H1 (cell line): ENCODE data around the gene ZNF407.

ENCODE experiments used
- CEBPB ChIP-seq: IDR thresholded peaks from 2 replicates; pipeline ENCODE4 v1.6.1; 2012; ENCODE audit warnings: low read depth, low read length
- POLR2A ChIP-seq, 2 experiments: IDR thresholded peaks; 1 replicate in 1 of 2; 2 replicates in 1 of 2; pipeline ENCODE4 v1.6.1; 2011; ENCODE audit warnings: low read depth in 2 of 2, low read length in 2 of 2, mild to moderate bottlenecking in 2 of 2; ENCODE audit errors: control extremely low read depth in 1 of 2
- POLR2AphosphoS5 ChIP-seq: IDR thresholded peaks from 2 replicates; pipeline ENCODE4 v1.6.1; 2011; ENCODE audit warnings: low read depth, low read length
- SIN3A ChIP-seq, 2 experiments: IDR thresholded peaks in 1 of 2; conservative IDR thresholded peaks in 1 of 2; 2 replicates each; pipeline ENCODE4 v1.6.1; 2011 to 2012; ENCODE audit warnings: low read length in 2 of 2, improper control_type of control experiment in 1 of 2, low read depth in 1 of 2, mild to moderate bottlenecking in 1 of 2
- TF ChIP-seq, protein P1 (sequence below): IDR thresholded peaks from 2 replicates; pipeline ENCODE4 v1.6.1; 2012; ENCODE audit warnings: low read length, inconsistent platforms
- TF ChIP-seq, protein P2 (sequence below), 3 experiments: IDR thresholded peaks; 1 replicate in 2 of 3; 2 replicates in 1 of 3; pipeline versions ENCODE4 v1.5.1 to v1.6.1; 2011; ENCODE audit warnings: low read length in 3 of 3, mild to moderate bottlenecking in 3 of 3, inconsistent platforms in 2 of 3, low read depth in 1 of 3, moderate library complexity in 1 of 3; ENCODE audit not compliant: insufficient read depth in 1 of 3; ENCODE audit errors: control extremely low read depth in 1 of 3
- TF ChIP-seq, protein P3 (sequence below): IDR thresholded peaks from 2 replicates; pipeline ENCODE4 v1.6.1; 2012; ENCODE audit warnings: inconsistent platforms

DNA sequence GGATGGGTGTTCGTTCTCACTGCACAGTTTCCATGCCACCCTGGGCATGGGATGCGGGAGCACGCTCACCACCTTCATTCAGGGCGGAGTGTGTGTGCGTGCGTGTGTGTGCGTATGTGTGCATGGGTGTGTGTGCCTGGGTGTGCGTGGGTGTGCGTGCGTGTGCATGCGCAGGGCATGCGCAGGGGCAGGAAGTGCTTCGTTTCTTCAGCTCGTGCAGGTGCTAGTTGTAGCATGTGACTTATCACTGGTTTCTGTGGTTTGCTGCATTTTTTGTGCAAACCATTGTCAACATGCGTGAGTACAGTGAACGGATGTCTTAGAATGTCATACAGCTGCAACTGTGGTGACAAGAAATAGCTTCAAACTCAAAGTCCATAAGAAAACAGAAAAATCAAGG lies 431.8 kb downstream of the ZNF407 start:
- TF ChIP-seq, protein P1, sequence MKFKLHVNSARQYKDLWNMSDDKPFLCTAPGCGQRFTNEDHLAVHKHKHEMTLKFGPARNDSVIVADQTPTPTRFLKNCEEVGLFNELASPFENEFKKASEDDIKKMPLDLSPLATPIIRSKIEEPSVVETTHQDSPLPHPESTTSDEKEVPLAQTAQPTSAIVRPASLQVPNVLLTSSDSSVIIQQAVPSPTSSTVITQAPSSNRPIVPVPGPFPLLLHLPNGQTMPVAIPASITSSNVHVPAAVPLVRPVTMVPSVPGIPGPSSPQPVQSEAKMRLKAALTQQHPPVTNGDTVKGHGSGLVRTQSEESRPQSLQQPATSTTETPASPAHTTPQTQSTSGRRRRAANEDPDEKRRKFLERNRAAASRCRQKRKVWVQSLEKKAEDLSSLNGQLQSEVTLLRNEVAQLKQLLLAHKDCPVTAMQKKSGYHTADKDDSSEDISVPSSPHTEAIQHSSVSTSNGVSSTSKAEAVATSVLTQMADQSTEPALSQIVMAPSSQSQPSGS: no peak
- no peak for TF ChIP-seq POLR2A (IDR thresholded peaks at IDR 0.05; ENCODE audit: control extremely low read depth in 1 of 2, low read depth in 2 of 2, low read length in 2 of 2)
- no peak for TF ChIP-seq POLR2AphosphoS5
- TF ChIP-seq, protein P2, sequence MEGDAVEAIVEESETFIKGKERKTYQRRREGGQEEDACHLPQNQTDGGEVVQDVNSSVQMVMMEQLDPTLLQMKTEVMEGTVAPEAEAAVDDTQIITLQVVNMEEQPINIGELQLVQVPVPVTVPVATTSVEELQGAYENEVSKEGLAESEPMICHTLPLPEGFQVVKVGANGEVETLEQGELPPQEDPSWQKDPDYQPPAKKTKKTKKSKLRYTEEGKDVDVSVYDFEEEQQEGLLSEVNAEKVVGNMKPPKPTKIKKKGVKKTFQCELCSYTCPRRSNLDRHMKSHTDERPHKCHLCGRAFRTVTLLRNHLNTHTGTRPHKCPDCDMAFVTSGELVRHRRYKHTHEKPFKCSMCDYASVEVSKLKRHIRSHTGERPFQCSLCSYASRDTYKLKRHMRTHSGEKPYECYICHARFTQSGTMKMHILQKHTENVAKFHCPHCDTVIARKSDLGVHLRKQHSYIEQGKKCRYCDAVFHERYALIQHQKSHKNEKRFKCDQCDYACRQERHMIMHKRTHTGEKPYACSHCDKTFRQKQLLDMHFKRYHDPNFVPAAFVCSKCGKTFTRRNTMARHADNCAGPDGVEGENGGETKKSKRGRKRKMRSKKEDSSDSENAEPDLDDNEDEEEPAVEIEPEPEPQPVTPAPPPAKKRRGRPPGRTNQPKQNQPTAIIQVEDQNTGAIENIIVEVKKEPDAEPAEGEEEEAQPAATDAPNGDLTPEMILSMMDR (IDR thresholded peaks at IDR 0.05; ENCODE audit: control extremely low read depth in 1 of 3, insufficient read depth in 1 of 3, low read depth in 1 of 3, low read length in 3 of 3): no peak
- TF ChIP-seq, protein P3, sequence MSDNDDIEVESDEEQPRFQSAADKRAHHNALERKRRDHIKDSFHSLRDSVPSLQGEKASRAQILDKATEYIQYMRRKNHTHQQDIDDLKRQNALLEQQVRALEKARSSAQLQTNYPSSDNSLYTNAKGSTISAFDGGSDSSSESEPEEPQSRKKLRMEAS: no peak
- TF ChIP-seq CEBPB: no peak
- TF ChIP-seq SIN3A (conservative IDR thresholded peaks at IDR 0.05 in 1 of 2, IDR thresholded peaks at IDR 0.05 in 1 of 2; ENCODE audit: low read depth in 1 of 2, low read length in 2 of 2): no peak
